GM12878 (cell line): ENCODE data around the gene B4GALT4. TPM values are rescaled to one million over a fixed set of nuclear protein-coding genes. Genes with fewer than 3 reads are reported as not detected.

Experiments used
- ATAC-seq: fragments of 200-7000 bp; cut with Tn5 transposase; 3 replicates; pipeline ENCODE4 v1.9.1; 2020; ENCODE audit warnings: mild to moderate bottlenecking, moderate library complexity
- BruUV-seq: library from RNA; stranded (reverse); fragments of 400-500 nt; replicated peaks from 2 replicates; lab custom pipeline; 2021; lab: Mats Ljungman, UMichigan
- CTCF ChIA-PET: fragments of 300-600 bp; sonication (Branson Sonifier 250); formaldehyde crosslinking; extraction: SDS; loops from one replicate; lab custom pipeline; 2021; ENCODE audit warnings: inconsistent platforms; lab: Yijun Ruan, JAX
- POLR2A ChIA-PET: fragments of 350-600 bp; formaldehyde crosslinking; extraction: SDS; loops from one replicate; lab custom pipeline; 2021; ENCODE audit warnings: inconsistent platforms; lab: Charles Lee
- RAD21 ChIA-PET: fragments of 300-600 bp; sonication (Branson Sonifier 250); formaldehyde crosslinking; loops from one replicate; lab custom pipeline; 2023; ENCODE audit warnings: antibody characterized with exemption; ENCODE audit not compliant: unreplicated experiment; lab: Charles Lee
- SMC1A ChIA-PET: fragments of 300-600 bp; sonication (Branson Sonifier 250); formaldehyde crosslinking; loops from one replicate; lab custom pipeline; 2023; ENCODE audit not compliant: unreplicated experiment, uncharacterized antibody; lab: Charles Lee
- DNase-seq: peaks from one replicate; pipeline ENCODE4 v3.0.0-alpha.2; 2011; ENCODE audit warnings: low read depth, low spot score
- FAIRE-seq: peaks from 3 replicates; lab custom pipeline; 2011; peaks lifted over from hg19 to GRCh38; lab: Jason Lieb, UNC
- H2AFZ ChIP-seq: 2 replicates; pipeline ENCODE4 v1.6.0; 2011; ENCODE audit warnings: low read depth, low read length, control low read depth; ENCODE audit not compliant: control insufficient read depth
- H3K27ac ChIP-seq: 2 replicates; pipeline ENCODE4 v1.5.1; 2011; ENCODE audit warnings: control low read depth; ENCODE audit not compliant: control insufficient read depth, insufficient read depth
- H3K27me3 ChIP-seq, 2 experiments: replicated peaks in 1 of 2; 2 replicates each; pipeline versions ENCODE4 v1.6.0 to v1.6.1; 2011; ENCODE audit warnings: low read length in 1 of 2; ENCODE audit not compliant: control insufficient read depth in 2 of 2, insufficient read depth in 2 of 2
- H3K36me3 ChIP-seq, 2 experiments: 2 replicates each; pipeline ENCODE4 v1.5.1; 2011; ENCODE audit warnings: low read length in 1 of 2; ENCODE audit not compliant: control insufficient read depth in 2 of 2, insufficient read depth in 2 of 2
- H3K4me1 ChIP-seq: 2 replicates; pipeline ENCODE4 v1.6.1; 2011; ENCODE audit warnings: mild to moderate bottlenecking, low read length, moderate library complexity, mixed read lengths; ENCODE audit not compliant: control insufficient read depth, insufficient read depth
- H3K4me2 ChIP-seq: 2 replicates; pipeline ENCODE4 v1.6.0; 2011; ENCODE audit warnings: control low read depth; ENCODE audit not compliant: control insufficient read depth, insufficient read depth
- H3K4me3 ChIP-seq: fragments of 200-600 bp; sonication (generic); 2 replicates; pipeline ENCODE4 v1.5.1; 2016
- H3K79me2 ChIP-seq: 2 replicates; pipeline ENCODE4 v1.6.0; 2011; ENCODE audit warnings: low read length; ENCODE audit not compliant: control insufficient read depth, insufficient read depth
- H3K9ac ChIP-seq: 2 replicates; pipeline ENCODE4 v1.8.0; 2011; ENCODE audit warnings: low read length, control low read depth, mixed read lengths; ENCODE audit not compliant: control insufficient read depth, insufficient read depth
- H3K9me3 ChIP-seq: replicated peaks from 3 replicates; pipeline ENCODE4 v1.5.1; 2011; ENCODE audit warnings: mild to moderate bottlenecking, low read length; ENCODE audit not compliant: control insufficient read depth, insufficient read depth
- H4K20me1 ChIP-seq: 2 replicates; pipeline ENCODE4 v1.6.0; 2011; ENCODE audit not compliant: control insufficient read depth, insufficient read depth
- CTCF ChIP-seq, 3 experiments: IDR thresholded peaks in 2 of 3; conservative IDR thresholded peaks in 1 of 3; 2 replicates each; pipeline ENCODE4 v1.5.1; 2011; ENCODE audit warnings: low read depth in 3 of 3, low read length in 3 of 3, mild to moderate bottlenecking in 3 of 3, control low read depth in 2 of 3, moderate library complexity in 2 of 3, inconsistent platforms in 1 of 3, mixed read lengths in 1 of 3; ENCODE audit not compliant: control insufficient read depth in 2 of 3, insufficient read depth in 1 of 3; ENCODE audit errors: extremely low read depth in 1 of 3
- IRF5 ChIP-seq: fragments of 450-650 bp; IDR thresholded peaks from 2 replicates; pipeline ENCODE4 v1.6.1; 2017; ENCODE audit warnings: borderline replicate concordance
- RAD51 ChIP-seq: fragments of 450-650 bp; IDR thresholded peaks from 2 replicates; pipeline ENCODE4 v1.6.1; 2016; ENCODE audit warnings: moderate library complexity, mild to moderate bottlenecking, inconsistent platforms
- SPI1 ChIP-seq: IDR thresholded peaks from 2 replicates; pipeline ENCODE4 v1.6.1; 2011; ENCODE audit warnings: low read depth, mild to moderate bottlenecking, low read length, moderate library complexity, borderline replicate concordance; ENCODE audit not compliant: insufficient read depth
- WGBS: methylation state at CpG from one replicate; pipeline ENCODE4 v1.1.6; 2016; ENCODE audit warnings: low lambda C conversion rate; ENCODE audit not compliant: insufficient replicate concordance, insufficient coverage; ENCODE audit errors: missing lambda C conversion rate; 5-methylcytosine and 5-hydroxymethylcytosine counted together
- in situ Hi-C: fragments of 300-500 bp; cut with MboI; formaldehyde crosslinking; loops from 9 replicates; pipeline ENCODE4 v1.14.3; 2018; ENCODE audit warnings: mixed read lengths
- intact Hi-C: fragments of 100-400 bp; cut with micrococcal nuclease; formaldehyde crosslinking; loops from one replicate; pipeline ENCODE4 v1.14.2; 2022; ENCODE audit not compliant: unreplicated experiment
- polyA plus RNA-seq, 11 experiments: library from polyadenylated mRNA; depleted of rRNA in 4 of 11; unstranded in 6 of 11; stranded (reverse) in 5 of 11; fragments of >200 nt; fragmentation: Nextera tagmentation in 4 of 11; fragmentation: Illumina TruSeq in 1 of 11; extraction: Ambion mirVana in 4 of 11; extraction: Trizol in 1 of 11; gene quantifications; 1 replicate in 1 of 11; 2 replicates in 10 of 11; pipeline versions ENCODE4 v1.2.1 to v1.2.3, GENCODE V29; 2011 to 2016; ENCODE audit warnings: inconsistent platforms in 2 of 11, missing spikeins in 2 of 11, low read depth in 1 of 11
- total RNA-seq, 4 experiments: library from RNA; depleted of rRNA in 3 of 4; stranded (reverse); fragments of >200 nt in 3 of 4; fragmentation: Illumina TruSeq in 1 of 4; extraction: Trizol in 1 of 4; gene quantifications; 2 replicates each; pipeline versions ENCODE4 v1.2.1 to v1.2.3, GENCODE V29; 2013 to 2021

The B4GALT4 gene
- total and polyA plus RNA-seq, 10 of the 15 experiments (the other 5 are each of a cell fraction or from before 2014, with no cell fraction given) = 8.8 to 16.7 (median 13.1) TPM

- WGBS = 98% methylated on average over 2 of the region's 2 CpGs
- in situ Hi-C loops (no loop called here), intact Hi-C loops (no loop called here)
- DNase-seq (no peak), ATAC-seq (no peak), FAIRE-seq (no peak)
- Histone ChIP-seq H3K9me3 (peaks cover 2% of the 10 kb centered on the region; the same call in 1 of the 3 replicates), H4K20me1 (no peaks in the 10 kb centered on the region), H3K27ac (no peak overlapping the region), H3K27me3 (no peaks in the 10 kb centered on the region), H3K4me2 (no peak overlapping the region), H2AFZ (no peak overlapping the region), H3K36me3 (no peaks in the 10 kb centered on the region), H3K4me3 (no peak overlapping the region), H3K79me2 (no peaks in the 10 kb centered on the region), H3K4me1 (peaks cover 10% of the 10 kb centered on the region; the same call in 1 of the 2 replicates), H3K9ac (no peak overlapping the region)
- SMC1A ChIA-PET = no interaction called here
- RAD21 ChIA-PET = no interaction called here
- CTCF ChIA-PET = no interaction called here
- POLR2A ChIA-PET = no interaction called here
- no peak for TF ChIP-seq CTCF (IDR thresholded peaks at IDR 0.05 in 2 of 3, conservative IDR thresholded peaks at IDR 0.05 in 1 of 3; ENCODE audit: control insufficient read depth in 2 of 3, extremely low read depth in 1 of 3, insufficient read depth in 1 of 3, low read depth in 3 of 3, low read length in 3 of 3)
- TF ChIP-seq IRF5 = no peak
- no peak for TF ChIP-seq RAD51
- no peak for TF ChIP-seq SPI1
- no TSS peak for BruUV-seq
Measured at GRCh38 chr3:119255214-119255613, 14.5 kb upstream of the B4GALT4 start.
